HG02840 (cell line): ENCODE measurements around the gene CCDC174.
"Not testable (repeated sequence)": the region's sequence is repeated elsewhere in the genome, so short reads cannot be mapped to it uniquely, and the experiment has no call there.

Experiments
- ATAC-seq: cut with Tn5 transposase; IDR thresholded peaks from one replicate; pipeline ENCODE4 v1.9.1; 2021; ENCODE audit warnings: mild to moderate bottlenecking, moderate library complexity, moderate number of reproducible peaks; ENCODE audit not compliant: unreplicated experiment, low FRiP score

CCDC174 gene

DNA sequence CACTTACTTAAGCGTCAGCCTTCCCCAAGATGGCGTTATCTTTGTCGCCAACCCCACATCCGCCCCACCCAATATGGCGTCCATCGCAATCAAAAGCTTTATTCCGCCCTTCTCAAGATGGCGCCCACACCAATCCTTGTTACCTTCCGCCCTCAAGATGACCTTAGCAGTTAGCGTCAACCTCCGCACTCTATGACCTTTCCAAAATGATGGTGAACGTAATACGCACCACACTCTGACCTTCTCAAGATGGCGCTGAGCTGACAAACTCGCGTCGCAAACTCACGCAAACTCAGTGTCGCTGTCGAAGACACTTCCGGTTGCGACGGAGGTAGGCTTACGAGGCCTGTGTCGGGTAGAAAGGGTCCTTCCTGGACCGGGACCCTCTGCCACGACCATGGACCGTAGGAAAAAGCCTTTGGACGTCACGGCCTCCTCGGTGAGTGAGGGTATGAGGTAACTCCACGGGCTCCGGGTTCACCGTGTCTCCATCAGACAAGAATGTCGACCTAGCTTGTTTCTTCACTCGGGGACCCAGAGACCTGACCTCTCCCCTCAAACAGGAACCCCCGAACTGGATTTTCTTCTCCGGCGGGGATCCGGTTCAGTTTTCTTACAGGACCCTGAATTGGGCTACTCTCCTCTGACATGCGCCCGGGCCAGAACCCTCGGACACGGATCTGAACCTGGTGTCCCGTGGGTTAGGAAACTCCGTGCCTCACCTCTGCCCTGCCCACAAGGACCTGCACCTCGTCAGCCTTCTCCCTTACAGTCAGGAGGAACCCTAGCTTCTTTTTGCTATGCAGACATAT is at the start of gene CCDC174:
Gene CCDC174, plus strand, starts transcription at position 323 of the 812 bp plus-strand sequence. Its CDS starts 75 bp downstream, at position 398.
- ATAC-seq = peak; percentile 99

DNA sequence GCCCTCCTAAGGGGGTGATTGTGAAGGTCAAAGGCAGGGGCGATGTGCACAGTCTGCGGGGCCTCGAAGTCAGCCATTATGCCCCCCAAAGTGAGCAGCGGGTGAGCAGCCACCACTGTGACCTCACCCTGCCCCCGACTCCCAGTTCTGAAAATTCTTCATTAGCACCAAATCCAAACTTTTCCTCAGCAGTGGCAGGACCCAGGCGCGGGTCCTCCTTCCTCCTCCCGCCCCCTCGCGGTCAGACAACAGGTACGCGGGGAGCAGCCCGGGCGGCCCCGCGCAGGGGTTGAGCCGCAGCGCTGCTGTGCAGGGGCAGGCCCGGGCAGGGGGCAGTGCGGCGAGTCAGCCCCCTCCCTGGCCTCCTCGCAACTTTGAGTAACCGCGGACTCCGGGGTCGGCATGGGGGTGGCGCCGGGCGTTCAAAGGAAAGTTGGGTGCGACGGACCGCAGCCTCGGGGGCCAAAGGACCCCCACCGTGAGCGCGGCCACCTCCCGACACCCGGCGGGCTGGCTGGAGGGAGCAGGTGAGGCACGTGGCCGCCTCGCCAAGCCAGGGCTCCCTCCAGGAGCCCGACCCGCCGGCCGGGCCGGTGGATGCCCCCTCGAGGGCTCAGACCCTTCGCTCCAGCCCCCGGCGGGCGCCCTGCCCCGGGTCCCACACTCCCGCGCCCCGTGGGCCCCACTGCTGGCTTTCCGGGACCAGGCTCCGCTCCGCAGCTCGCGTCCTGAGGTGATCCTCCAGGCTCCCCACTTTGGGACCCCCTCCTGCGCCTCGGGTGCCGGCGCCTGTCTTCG is 49.4 kb upstream of the CCDC174 start:
- no peak for ATAC-seq

DNA sequence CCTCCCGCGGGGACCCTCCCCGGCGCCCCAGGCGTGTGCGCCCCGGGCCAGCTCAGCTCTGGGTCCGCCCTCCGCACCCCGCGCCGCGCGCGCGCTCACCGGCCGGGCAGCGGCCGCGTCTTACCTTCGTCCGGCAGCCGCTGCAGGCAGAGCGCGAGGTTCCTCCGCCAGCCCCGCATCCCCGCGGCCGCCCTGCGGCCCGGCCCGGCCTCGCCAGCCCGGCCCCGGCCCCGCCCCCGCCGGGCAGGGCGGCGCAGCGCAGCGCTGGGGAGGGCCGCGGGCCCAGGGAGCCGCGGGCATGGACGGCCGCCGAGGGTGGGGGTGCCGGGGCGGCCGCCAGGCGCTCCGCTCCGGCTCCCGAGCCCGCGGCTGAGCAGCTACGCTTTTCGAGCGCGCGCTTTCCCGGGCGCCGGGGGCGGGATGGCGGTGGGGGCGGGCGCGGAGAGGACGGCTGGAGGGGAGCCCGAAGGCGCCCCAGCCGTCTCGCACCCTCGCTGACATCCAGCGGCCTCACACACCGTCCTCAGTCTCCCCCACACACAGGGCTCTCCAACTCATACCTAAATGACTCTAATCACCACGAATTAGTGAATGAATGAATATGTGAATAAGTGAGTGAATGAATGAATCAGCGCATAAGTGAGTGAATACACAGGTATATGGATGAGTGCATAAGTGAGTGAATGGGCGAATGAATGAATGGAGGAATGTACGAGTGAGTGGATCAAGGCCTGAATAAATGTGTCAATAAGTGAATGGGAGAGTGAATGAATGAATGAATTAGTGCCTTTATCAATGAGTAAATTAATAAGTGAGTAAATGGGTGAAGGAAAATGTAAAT is 48.5 kb upstream of the CCDC174 start:
- no peak for ATAC-seq

DNA sequence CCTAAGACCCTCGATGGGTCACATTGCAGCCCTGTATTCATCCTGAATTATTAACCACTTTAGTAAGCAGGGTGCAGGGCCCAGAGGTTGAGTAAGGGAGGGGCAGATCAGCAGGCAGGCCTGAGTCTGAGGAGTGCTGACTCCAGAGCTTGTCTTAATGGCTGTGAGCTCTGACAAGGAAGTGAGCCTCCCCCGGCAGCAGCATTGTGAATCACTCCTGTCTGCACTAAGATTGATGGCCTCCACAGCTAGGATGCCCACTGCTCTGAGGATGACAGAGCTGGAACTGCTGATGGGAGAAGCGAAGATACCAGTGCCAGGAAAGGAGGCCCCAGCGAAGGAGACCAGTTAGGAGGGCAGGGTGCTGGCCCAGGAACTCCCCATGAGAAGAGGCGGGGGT is 46.5 kb upstream of the CCDC174 start:
- ATAC-seq = no peak

DNA sequence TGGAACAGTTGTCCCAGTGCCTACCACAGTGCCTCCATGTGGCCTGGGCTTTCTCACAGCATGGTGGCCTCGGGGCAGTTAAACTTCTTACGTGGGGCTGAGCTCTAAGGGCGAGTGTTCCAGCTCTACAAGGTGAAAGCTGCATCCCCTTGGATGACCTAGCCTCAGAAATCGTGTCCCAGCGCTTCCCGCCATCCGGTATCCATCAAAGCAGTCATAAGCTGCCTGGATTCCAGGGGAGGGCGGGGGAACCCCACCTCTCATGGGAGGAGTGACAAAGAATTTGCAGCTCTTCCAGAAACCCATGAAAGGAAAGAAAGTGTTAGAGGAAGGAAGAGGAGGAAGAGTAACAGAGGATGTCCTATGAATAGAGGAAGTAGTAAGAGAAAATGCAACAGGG is 45.8 kb upstream of the CCDC174 start:
- ATAC-seq = no peak

DNA sequence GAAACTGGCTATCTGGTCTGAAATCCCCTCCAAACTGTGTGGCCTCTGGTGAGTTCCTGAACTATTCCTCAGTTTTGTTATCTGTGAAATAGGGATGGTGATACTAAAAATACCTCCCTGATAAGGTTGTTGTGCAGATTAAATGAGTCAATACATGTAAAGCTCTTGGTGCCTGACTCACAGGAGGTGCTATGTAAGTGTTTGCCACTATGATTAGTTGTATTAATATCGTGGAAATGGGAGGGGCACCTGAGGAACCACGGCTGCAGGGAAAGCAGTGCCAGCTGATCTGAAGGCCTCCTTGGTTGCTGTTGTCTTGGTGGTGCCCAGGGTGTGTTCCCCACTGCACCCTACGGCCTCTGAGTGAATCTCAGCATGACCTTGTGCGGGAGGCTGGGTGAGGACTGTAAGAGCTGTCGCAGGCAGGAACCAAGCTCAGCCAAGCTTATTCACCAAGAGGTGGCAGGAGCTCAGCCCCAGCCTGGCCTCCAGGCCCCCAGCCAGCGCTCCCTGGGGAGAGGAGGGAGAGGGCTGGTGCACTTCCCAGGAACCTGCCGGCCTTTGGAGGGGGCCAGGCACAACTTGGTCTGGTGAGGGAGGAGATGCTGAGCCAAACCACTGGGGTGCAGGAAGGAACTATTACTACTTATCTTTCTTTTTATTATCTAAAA is 44.8 kb upstream of the CCDC174 start:
- no peak for ATAC-seq

DNA sequence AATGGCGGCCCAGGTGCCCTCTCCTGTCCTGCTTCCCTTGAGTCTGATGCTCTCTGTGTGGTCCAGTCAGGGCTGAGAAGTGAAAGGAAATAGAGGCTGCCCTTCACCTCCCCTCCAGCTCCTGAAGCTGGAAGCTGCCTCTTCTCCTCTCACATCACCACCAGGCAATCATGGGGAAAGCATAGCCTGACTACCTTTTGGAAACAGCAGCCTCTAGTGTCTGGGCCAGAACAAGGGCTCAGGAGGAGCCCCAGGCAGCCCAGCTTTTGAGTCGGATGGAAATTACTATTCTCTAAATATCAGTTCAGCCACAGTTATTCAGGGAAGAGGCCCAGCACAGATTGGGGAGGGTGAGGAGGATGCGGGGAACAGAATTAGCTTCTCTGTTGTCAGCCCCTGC is 43.3 kb upstream of the CCDC174 start:
- ATAC-seq = no peak

DNA sequence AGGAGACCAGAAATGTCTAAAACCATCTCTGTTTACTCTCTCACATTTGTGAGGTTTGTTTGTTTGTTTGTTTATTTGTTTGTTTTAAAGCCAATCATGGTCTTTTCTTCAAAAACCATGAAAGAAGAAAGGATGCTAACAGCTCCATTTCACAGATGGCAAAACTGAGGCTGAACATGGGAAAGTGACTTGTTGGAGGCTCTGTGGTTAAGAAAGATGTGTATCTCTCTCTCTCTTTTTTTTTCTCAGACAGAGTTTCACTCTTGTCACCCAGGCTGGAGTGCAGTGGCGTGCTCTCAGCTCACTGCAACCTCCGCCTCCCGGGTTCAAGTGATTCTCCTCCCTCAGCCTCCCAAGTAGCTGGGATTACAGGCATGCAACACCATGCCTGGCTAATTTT is 42.5 kb upstream of the CCDC174 start:
- ATAC-seq = not testable (repeated sequence)

DNA sequence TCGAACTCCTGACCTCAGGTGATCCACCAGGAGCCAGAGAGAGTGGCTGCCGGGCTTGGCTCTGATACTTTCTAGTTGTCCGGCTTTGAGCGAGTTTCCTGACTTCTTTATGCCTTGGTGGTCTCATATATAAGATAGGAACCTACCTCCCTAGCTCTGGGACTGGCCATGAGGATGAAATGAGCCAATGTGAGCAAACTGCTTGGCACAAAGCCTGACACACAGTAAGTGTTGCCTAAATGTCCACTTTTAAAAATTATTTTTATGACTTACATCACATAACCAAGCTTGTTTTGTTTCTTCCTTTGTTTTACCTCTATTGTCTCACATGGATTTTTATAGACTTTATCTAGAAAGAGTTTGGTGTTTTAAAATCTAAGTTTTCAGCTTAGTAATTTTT is 42.1 kb upstream of the CCDC174 start:
- ATAC-seq = no peak

DNA sequence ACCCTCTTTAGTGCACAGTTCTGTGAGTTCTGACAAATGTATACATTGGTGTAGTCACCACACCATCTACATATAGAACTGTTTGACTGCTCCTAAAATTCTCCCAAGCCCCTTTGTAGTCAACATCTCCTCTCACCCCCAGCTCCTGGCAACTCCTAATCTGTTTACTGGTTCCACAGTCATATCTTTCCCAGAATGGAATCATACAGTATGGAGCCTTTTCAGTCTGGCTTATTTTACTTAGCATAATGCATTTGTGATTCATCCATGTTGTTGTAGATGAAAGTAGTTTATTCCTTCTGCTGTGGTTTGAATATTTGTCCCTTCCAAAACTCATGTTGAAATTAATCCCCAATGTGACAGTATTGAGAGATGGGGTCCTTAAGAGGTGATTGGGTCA is 41.6 kb upstream of the CCDC174 start:
- ATAC-seq = no peak

DNA sequence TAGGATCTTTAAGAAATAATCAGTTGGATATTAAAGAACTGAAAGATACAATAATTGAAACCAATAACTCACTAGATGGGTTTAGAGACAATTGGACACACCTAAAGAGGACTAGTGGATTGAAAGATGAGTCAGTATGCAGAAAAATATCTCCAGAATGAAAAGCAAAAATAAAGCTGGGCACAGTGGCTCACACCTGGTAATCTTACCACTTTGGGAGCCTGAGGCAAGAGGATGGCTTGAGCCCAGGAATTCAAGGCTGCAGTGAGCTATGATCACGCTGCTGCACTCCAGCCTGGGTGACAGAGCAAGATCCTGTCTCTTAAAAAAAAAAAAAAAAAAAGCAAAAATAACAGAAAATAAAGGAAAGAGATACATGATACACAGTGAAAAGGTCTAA is 37.4 kb upstream of the CCDC174 start:
- no peak for ATAC-seq

DNA sequence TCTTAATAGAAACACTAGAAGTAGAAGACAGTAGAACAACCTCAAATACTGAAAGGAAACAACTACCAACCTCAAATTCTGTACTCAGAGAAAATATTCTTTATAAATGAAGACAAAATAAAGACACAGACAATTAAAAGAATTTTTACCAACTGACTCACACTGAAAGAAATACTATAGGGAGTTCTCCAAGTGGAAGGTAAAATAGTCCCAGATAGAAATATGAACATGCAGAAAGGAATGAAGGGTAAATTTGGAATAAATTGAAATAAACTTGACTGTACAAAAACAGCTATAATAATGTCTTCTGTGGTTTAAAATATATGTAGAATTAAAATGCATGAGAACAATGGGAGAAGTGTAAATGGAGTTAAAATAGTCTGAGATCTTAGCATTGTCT is 36.7 kb upstream of the CCDC174 start:
- ATAC-seq = no peak

DNA sequence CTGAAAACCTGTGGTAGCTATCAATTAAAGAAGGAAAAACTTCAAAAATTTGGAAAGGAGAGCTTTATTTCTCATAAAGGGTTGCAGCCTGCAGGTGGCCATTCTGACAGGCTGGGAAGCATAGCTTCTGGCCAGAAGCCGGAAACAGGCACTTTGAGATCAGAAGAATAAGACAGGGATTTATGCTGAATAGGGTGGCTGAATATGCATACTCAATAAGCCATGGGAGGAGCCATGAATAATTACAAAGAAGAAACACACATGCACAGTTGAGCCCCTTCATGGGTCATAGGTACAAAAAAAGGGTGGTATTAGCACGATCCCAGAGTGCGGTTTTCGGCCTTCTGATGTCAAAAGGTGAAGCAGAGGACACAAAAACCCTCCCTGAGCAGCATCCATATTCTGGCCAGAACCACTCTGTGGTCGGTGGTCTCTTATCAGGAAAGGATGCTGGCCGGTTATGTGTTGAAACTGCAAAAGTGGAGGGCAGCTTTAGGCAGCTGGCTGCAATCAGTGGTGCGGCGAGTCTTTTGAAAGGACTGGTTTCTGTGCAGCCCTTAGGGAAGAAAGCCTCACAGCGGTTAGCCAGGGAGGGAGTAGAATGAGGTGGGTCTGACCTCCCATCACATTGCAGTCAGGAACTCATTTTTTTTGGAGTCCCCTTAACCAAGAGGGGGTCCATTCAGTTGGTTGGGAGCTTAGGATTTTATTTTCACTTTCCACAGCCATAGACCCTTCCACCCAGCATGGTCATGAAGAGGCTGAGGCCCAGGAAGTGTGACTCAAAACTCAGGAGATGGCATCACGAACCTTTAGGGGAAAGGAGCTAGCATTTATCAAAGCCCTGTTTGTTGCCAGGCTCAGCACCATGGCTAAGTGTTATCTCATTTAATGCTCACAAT is 34.7 kb upstream of the CCDC174 start:
- ATAC-seq = no peak

DNA sequence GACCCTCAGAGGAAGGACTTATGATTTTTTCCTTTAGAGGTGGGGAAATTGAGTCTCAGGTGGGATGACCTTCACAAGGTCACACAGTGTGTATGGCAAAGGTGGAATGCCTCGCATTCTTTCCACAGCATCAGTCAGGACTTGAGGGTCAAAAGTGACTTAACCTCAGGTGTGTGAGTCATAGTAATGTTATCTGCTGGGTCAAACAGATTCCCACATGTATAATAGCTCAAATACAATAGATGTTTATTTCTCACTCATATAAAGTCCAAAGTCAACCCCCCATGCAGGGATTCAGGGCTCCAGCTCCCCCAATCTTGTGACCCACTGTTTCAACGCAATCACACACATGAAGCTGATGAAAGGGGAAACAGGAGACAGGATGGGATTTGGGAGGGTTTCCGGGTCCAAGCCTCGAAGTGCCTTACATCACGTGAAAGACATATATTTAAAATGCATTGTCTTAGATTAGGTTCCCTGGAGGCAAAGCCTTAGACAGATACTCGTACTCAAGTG is 34.0 kb upstream of the CCDC174 start:
- ATAC-seq = no peak

DNA sequence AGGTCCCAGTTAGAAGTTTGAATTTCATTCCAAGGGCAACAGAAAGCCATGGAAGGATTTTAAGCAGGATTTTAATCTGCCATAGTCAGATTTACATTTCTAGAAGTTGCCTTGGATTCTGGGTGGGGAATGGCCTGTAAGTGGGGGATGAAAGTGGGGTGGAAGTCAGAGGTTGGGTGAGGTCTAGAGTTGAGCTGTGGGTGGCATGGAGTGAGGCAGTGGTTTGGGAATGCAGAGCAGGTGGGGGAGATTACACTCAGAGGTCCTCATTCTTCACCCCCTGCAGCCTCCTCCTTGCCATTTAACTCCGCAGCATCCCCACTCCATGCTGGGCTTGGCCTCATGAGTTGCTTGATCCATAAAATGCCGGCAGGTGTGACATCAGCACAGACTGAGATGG is 32.0 kb upstream of the CCDC174 start:
- ATAC-seq = no peak

DNA sequence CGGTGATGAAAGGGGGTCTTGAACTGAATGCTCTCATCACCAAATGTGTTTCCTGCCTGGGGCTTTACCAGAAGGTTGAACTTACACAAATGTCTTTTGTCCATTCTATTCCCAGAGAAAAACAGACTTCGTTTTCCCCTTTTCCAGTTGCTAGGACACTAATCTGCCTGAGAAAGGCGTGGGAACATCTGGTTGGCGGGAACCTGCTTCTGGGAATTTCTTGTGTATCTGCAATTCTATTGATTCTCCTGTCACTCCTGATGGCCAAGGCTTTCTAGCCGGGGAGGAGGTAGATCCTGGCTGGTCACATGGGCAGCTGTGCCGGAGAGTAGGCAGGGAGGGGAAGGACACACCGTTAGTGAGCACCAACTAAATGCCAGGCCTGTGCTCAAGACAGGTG is 31.1 kb upstream of the CCDC174 start:
- ATAC-seq = no peak

DNA sequence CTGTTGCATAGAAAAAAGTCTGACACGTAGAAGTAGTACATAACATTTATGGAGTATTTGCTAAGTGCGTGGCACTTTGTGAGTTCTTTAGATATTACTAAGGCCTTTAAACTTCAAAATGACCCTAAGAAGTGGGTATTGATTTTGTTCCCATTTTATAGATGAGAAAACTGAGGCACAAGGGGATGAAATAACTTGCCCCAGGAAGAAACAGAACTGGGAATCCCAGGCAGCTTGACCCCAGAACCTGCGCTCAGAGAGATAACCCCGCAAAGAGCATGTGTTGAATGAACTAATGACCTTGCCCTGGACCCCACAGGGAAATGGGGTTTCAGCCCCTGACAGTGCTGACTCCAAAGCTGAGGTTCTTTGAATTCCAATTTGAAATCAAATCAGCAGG is 30.5 kb upstream of the CCDC174 start:
- no peak for ATAC-seq

DNA sequence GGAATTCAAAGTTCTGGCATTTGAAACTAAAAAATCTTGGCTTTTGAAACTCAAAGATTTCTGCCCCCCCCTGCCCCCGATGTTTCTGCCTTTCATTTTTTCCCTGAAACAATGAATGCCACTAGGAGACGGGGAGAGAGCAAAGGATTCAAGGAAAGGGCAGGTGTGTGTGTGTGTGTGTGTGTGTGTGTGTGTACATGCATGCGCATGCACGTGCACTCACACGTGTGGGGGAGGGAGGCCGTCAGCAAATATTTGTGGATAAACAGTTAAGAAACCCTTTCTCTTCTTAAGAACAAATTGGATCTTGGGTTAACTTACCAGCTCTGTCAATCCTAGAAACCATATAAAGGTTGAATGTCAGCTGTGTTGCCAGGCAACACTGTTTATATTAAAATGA is 29.2 kb upstream of the CCDC174 start:
- ATAC-seq = no peak

DNA sequence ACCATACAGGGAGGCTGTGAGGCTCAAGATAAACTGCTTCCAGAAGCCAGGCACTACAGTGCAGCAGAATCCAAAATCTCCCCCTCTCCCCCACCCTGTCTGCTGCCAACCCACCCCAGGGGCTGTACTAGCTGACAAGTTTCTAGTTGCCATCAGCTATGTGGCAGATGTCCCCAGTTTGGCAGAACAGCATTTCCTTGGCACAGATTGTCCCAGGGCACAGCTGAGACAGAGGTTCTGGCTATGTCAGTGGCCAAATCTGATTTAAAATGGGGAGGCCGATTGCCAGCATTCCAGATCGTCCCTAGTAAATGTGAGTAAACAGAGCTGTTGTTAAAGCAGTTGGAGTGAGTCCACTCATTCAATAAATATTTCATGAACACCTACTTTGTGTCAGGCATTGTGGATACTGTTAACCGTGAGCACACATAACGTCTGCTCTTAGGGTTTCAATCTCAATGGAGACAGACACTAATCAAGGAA is 28.0 kb upstream of the CCDC174 start:
- no peak for ATAC-seq
